IMR-90 (cell line): Measurements from ENCODE around the gene ZBTB22. TPM values are rescaled to one million over a fixed set of nuclear protein-coding genes. Genes with fewer than 3 reads are reported as not detected.

Experiments
- ATAC-seq: fragments of 200-7000 bp; cut with Tn5 transposase; 2 replicates; pipeline ENCODE4 v1.9.1; 2020; ENCODE audit warnings: low read depth, mild to moderate bottlenecking, moderate library complexity
- BruUV-seq: library from RNA; stranded (reverse); fragments of 400-500 nt; replicated peaks from 2 replicates; lab custom pipeline; 2021; lab: Mats Ljungman, UMichigan
- CTCF ChIA-PET: fragments of 300-600 bp; formaldehyde crosslinking; extraction: SDS; loops from one replicate; lab custom pipeline; 2021; ENCODE audit warnings: antibody characterized with exemption; lab: Yijun Ruan, JAX
- POLR2A ChIA-PET: fragments of 300-600 bp; sonication (Branson Sonifier 250); formaldehyde crosslinking; loops from one replicate; lab custom pipeline; 2022; ENCODE audit warnings: antibody characterized with exemption; ENCODE audit not compliant: unreplicated experiment; lab: Charles Lee
- DNase-seq: peaks from one replicate; pipeline ENCODE4 v3.0.0; 2013
- H2AFZ ChIP-seq: replicated peaks from 2 replicates; pipeline ENCODE3; 2013; ENCODE audit warnings: low read length, mild to moderate bottlenecking; ENCODE audit not compliant: poor library complexity
- H2AK5ac ChIP-seq: 2 replicates; pipeline ENCODE4 v1.6.1; 2013; ENCODE audit warnings: low read depth, low read length, inconsistent platforms
- H2AK9ac ChIP-seq: replicated peaks from 2 replicates; pipeline ENCODE3; 2013; ENCODE audit warnings: mild to moderate bottlenecking, low read depth, low read length, moderate library complexity; ENCODE audit not compliant: poor library complexity
- H2BK120ac ChIP-seq: 2 replicates; pipeline ENCODE4 v1.6.1; 2013; ENCODE audit warnings: low read depth, low read length, inconsistent platforms
- H2BK15ac ChIP-seq: 3 replicates; pipeline ENCODE4 v1.6.1; 2013; ENCODE audit warnings: low read depth, low read length, inconsistent platforms
- H2BK20ac ChIP-seq: 2 replicates; pipeline ENCODE4 v1.6.1; 2013; ENCODE audit warnings: low read depth, mild to moderate bottlenecking, inconsistent platforms, low read length, moderate library complexity
- H2BK5ac ChIP-seq: 2 replicates; pipeline ENCODE4 v1.6.1; 2013; ENCODE audit warnings: mild to moderate bottlenecking, low read depth, low read length, inconsistent platforms; ENCODE audit not compliant: poor library complexity, severe bottlenecking
- H3K14ac ChIP-seq: replicated peaks from 2 replicates; pipeline ENCODE4 v1.6.1; 2013; ENCODE audit warnings: low read depth, low read length, inconsistent platforms
- H3K18ac ChIP-seq: 2 replicates; pipeline ENCODE4 v1.6.1; 2013; ENCODE audit warnings: low read depth, low read length, control low read depth
- H3K23ac ChIP-seq: 2 replicates; pipeline ENCODE4 v1.6.1; 2013; ENCODE audit warnings: low read depth, low read length, inconsistent platforms
- H3K27ac ChIP-seq: 2 replicates; pipeline ENCODE4 v1.5.1; 2013; ENCODE audit warnings: mild to moderate bottlenecking, control low read depth, low read length; ENCODE audit not compliant: insufficient read depth
- H3K27me3 ChIP-seq: 2 replicates; pipeline ENCODE4 v1.6.1; 2013; ENCODE audit warnings: low read length; ENCODE audit not compliant: control insufficient read depth, insufficient read depth
- H3K36me3 ChIP-seq: 2 replicates; pipeline ENCODE4 v1.6.1; 2013; ENCODE audit warnings: low read length, mixed read lengths; ENCODE audit not compliant: control insufficient read depth, insufficient read depth
- H3K4ac ChIP-seq: 2 replicates; pipeline ENCODE4 v1.6.1; 2013; ENCODE audit warnings: low read depth, low read length, inconsistent platforms
- H3K4me1 ChIP-seq: 2 replicates; pipeline ENCODE4 v1.6.1; 2013; ENCODE audit warnings: low read length, mixed read lengths; ENCODE audit not compliant: control insufficient read depth, insufficient read depth
- H3K4me2 ChIP-seq: 2 replicates; pipeline ENCODE4 v1.6.1; 2013; ENCODE audit warnings: low read depth, mild to moderate bottlenecking, control low read depth, low read length, moderate library complexity
- H3K4me3 ChIP-seq: 2 replicates; pipeline ENCODE4 v1.5.1; 2013; ENCODE audit warnings: low read depth, mild to moderate bottlenecking, control low read depth, low read length, moderate library complexity; ENCODE audit not compliant: insufficient read depth
- H3K56ac ChIP-seq: 2 replicates; pipeline ENCODE4 v1.6.1; 2013; ENCODE audit warnings: low read length, inconsistent platforms; ENCODE audit not compliant: insufficient read depth; ENCODE audit errors: extremely low read depth
- H3K79me1 ChIP-seq, 2 experiments: 2 replicates each; pipeline ENCODE4 v1.6.1; 2013; ENCODE audit warnings: low read length in 2 of 2, inconsistent platforms in 1 of 2, low read depth in 1 of 2
- H3K9ac ChIP-seq: 2 replicates; pipeline ENCODE4 v1.6.1; 2013; ENCODE audit warnings: low read depth, low read length, control low read depth
- H3K9me1 ChIP-seq: 2 replicates; pipeline ENCODE4 v1.6.1; 2013; ENCODE audit warnings: low read length, inconsistent platforms; ENCODE audit not compliant: insufficient read depth
- H3K9me3 ChIP-seq: 2 replicates; pipeline ENCODE4 v1.6.1; 2013; ENCODE audit warnings: low read length; ENCODE audit not compliant: control insufficient read depth, insufficient read depth
- H4K20me1 ChIP-seq: 2 replicates; pipeline ENCODE4 v1.6.1; 2013; ENCODE audit warnings: low read length, inconsistent platforms; ENCODE audit not compliant: insufficient read depth
- H4K5ac ChIP-seq: 2 replicates; pipeline ENCODE4 v1.6.1; 2013; ENCODE audit warnings: mild to moderate bottlenecking, low read depth, low read length, control low read depth
- H4K8ac ChIP-seq, 2 experiments: 2 replicates each; pipeline ENCODE4 v1.6.1; 2013; ENCODE audit warnings: low read depth in 2 of 2, low read length in 2 of 2, control low read depth in 1 of 2, inconsistent platforms in 1 of 2
- H4K91ac ChIP-seq: 2 replicates; pipeline ENCODE4 v1.6.1; 2013; ENCODE audit warnings: low read depth, low read length, inconsistent platforms; ENCODE audit not compliant: insufficient read depth
- BHLHE40 ChIP-seq: fragments of 150-350 bp; IDR thresholded peaks from 2 replicates; pipeline ENCODE4 v1.6.1; 2016; ENCODE audit warnings: mild to moderate bottlenecking, low read depth, low read length
- CEBPB ChIP-seq: IDR thresholded peaks from 2 replicates; pipeline ENCODE4 v1.6.1; 2012; ENCODE audit warnings: low read depth, low read length, improper control_type of control experiment
- CHD1 ChIP-seq: IDR thresholded peaks from 2 replicates; pipeline ENCODE4 v1.6.1; 2012; ENCODE audit warnings: low read depth, low read length, improper control_type of control experiment
- FOS ChIP-seq: fragments of 150-350 bp; IDR thresholded peaks from 2 replicates; pipeline ENCODE4 v1.6.1; 2016; ENCODE audit warnings: low read depth, low read length
- MAFK ChIP-seq: IDR thresholded peaks from 2 replicates; pipeline ENCODE4 v1.6.1; 2012; ENCODE audit warnings: low read depth, low read length, improper control_type of control experiment
- MAZ ChIP-seq: IDR thresholded peaks from 2 replicates; pipeline ENCODE4 v1.6.1; 2012; ENCODE audit warnings: low read depth, mild to moderate bottlenecking, low read length, improper control_type of control experiment, moderate library complexity, borderline replicate concordance
- NFE2L2 ChIP-seq: fragments of 150-350 bp; IDR thresholded peaks from 2 replicates; pipeline ENCODE4 v1.6.1; 2016; ENCODE audit warnings: low read depth, mild to moderate bottlenecking, low read length
- RAD21 ChIP-seq: IDR thresholded peaks from 2 replicates; pipeline ENCODE4 v1.6.1; 2012; ENCODE audit warnings: low read length, improper control_type of control experiment
- RCOR1 ChIP-seq: IDR thresholded peaks from 2 replicates; pipeline ENCODE4 v1.6.1; 2012; ENCODE audit warnings: mild to moderate bottlenecking, low read length, improper control_type of control experiment; ENCODE audit not compliant: insufficient replicate concordance
- RFX5 ChIP-seq: IDR thresholded peaks from 2 replicates; pipeline ENCODE4 v1.8.0; 2012; ENCODE audit warnings: low read depth, mild to moderate bottlenecking, low read length, moderate library complexity
- SMC3 ChIP-seq: fragments of 150-350 bp; IDR thresholded peaks from 2 replicates; pipeline ENCODE4 v1.6.1; 2016; ENCODE audit warnings: low read depth, mild to moderate bottlenecking, antibody characterized with exemption, low read length, moderate library complexity
- WGBS, 2 experiments: methylation state at CpG; one replicate each; pipeline versions ENCODE4 v1.1.5 to v1.1.7; 2013; ENCODE audit warnings: missing lambda C conversion rate in 2 of 2; ENCODE audit not compliant: insufficient read length in 1 of 2; ENCODE audit errors: extremely low coverage in 2 of 2; 5-methylcytosine and 5-hydroxymethylcytosine counted together
- dilution Hi-C: fragments of 300-500 bp; cut with HindIII; formaldehyde crosslinking; loops from one replicate; pipeline ENCODE4 v1.14.3; 2018; ENCODE audit warnings: low sequenced_read_pairs; ENCODE audit not compliant: unreplicated experiment
- in situ Hi-C: fragments of 300-500 bp; cut with MboI; formaldehyde crosslinking; loops from 3 replicates; pipeline ENCODE4 v1.14.3; 2019; ENCODE audit warnings: low sequenced_read_pairs, inconsistent platforms, mixed read lengths
- intact Hi-C: fragments of 100-400 bp; cut with micrococcal nuclease; formaldehyde crosslinking; loops from 2 replicates; pipeline ENCODE4 v1.10.0; 2022
- polyA plus RNA-seq, 3 experiments: library from polyadenylated mRNA; depleted of rRNA; stranded (reverse); fragments of >200 nt; gene quantifications; 2 replicates each; pipeline ENCODE4 v1.2.3, GENCODE V29; 2012; ENCODE audit warnings: low replicate concordance in 1 of 3
- total RNA-seq: library from RNA; depleted of rRNA; stranded (reverse); fragments of >200 nt; gene quantifications from 2 replicates; pipeline ENCODE4 v1.2.3, GENCODE V29; 2012
- TF ChIP-seq, protein P1 (sequence below): fragments of 150-350 bp; IDR thresholded peaks from 2 replicates; pipeline ENCODE4 v1.6.1; 2016; ENCODE audit warnings: low read depth, mild to moderate bottlenecking, low read length, moderate library complexity, borderline replicate concordance

The ZBTB22 gene
- total and polyA plus RNA-seq, 2 of the 4 experiments (the other 2 are of a cell fraction): 6.8 to 13.0 TPM

DNA sequence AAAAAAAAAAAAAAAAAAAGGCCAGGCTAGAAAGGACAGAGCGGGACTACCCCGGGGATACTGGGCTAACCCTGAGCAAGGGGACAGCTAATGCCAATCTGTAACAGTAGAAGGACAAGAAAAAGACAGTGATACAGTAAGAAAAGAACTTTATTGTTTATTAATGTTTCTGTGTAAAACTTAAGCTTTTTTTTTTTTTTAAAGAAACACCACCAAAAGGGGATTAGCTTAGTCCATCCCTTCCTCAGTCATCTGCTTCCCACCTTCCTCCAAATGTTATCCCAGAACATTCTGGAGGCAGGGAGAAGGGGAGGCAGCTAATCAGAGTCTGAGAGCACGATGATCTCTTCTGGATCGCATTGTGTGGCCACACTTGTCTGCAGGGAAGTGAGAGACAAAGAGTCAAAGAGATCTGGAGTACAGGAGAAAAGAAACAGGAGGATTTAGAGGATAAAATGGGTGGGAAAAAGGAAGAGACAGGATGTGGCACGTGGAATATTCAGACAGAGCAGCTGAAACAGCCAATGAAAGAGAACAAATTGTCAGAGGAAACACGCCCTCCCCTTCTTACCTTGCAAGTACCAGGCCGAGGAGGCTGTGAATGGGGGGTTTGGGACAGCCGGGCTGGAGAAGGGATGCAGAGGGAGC, 1.0 kb upstream of the ZBTB22 start:
- Histone ChIP-seq H2BK20ac (0 out of 2 replicates have a peak overlapping the region, but pooled peaks have one; percentile 33), H2BK15ac (peak overlapping the region; percentile 30; the same call in 1 of the 3 replicates), H3K9ac (peak overlapping the region; percentile 47), H3K27me3 (no peaks in the 10 kb centered on the region), H3K27ac (peak overlapping the region; percentile 98), H3K9me1 (peaks cover 23% of the 10 kb centered on the region), H3K56ac (no peak overlapping the region), H3K18ac (no peak overlapping the region), H3K4ac (peak overlapping the region; percentile 85), H4K91ac (no peak overlapping the region; the same call in 1 of the 2 replicates), H4K8ac (peak overlapping the region; percentile 16 to 40; a peak in 2 of 4 replicates), H2BK5ac (peak overlapping the region; percentile 97), H3K36me3 (peaks cover 28% of the 10 kb centered on the region), H3K4me2 (peak overlapping the region; percentile 69), H2AK5ac (peak overlapping the region; percentile 96), H2AK9ac (peak overlapping the region; percentile 59), H4K20me1 (peaks cover 10% of the 10 kb centered on the region), H3K4me3 (no peak overlapping the region), H3K79me1 (peaks cover 34 to 74% of the 10 kb centered on the region in 2 experiments), H3K23ac (peak overlapping the region; percentile 71; the same call in 1 of the 2 replicates), H4K5ac (no peak overlapping the region), H3K4me1 (peaks cover 35% of the 10 kb centered on the region), H3K9me3 (no peaks in the 10 kb centered on the region), H2AFZ (no peak overlapping the region), H2BK120ac (peak overlapping the region; percentile 76; the same call in 1 of the 2 replicates), H3K14ac (peak overlapping the region; percentile 65)
- TF ChIP-seq SMC3 (no peak), RCOR1 (no peak), FOS (no peak), RAD21 (no peak), NFE2L2 (no peak), CEBPB (no peak), MAZ (no peak), RFX5 (no peak), CHD1 (no peak), BHLHE40 (no peak), MAFK (no peak)
- TF ChIP-seq, protein P1, sequence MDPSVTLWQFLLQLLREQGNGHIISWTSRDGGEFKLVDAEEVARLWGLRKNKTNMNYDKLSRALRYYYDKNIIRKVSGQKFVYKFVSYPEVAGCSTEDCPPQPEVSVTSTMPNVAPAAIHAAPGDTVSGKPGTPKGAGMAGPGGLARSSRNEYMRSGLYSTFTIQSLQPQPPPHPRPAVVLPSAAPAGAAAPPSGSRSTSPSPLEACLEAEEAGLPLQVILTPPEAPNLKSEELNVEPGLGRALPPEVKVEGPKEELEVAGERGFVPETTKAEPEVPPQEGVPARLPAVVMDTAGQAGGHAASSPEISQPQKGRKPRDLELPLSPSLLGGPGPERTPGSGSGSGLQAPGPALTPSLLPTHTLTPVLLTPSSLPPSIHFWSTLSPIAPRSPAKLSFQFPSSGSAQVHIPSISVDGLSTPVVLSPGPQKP: no peak
- dilution Hi-C loops: no loop called here
- in situ Hi-C loops: no loop called here
- BruUV-seq: no TSS peak
- ATAC-seq (no peak), DNase-seq (no peak)
- WGBS, 2 experiments: no CpG with 5 or more reads among the region's 8 CpGs
- POLR2A ChIA-PET: interaction anchor here (0.6 to 1.5 kb wide), 4 partner anchors 29 to 105 kb away, joined by 3 to 11 read pairs (median 6); partner anchors contain the start of genes PFDN6 and WDR46
- CTCF ChIA-PET: no interaction called here
- intact Hi-C loops: no loop called here
